Activated naive CD8-positive, alpha-beta T cell (primary cell): ENCODE data around the gene DOCK3.
"Not testable (repeated sequence)": the region's sequence is repeated elsewhere in the genome, so short reads cannot be mapped to it uniquely, and the experiment has no call there.

ENCODE experiments used
- H3K27ac Mint-ChIP-seq: one replicate; pipeline ENCODE4 v1.8.0; 2021; ENCODE audit warnings: mixed read lengths
- H3K27me3 Mint-ChIP-seq: one replicate; pipeline ENCODE4 v1.8.0; 2021; ENCODE audit warnings: mixed read lengths
- H3K36me3 Mint-ChIP-seq: one replicate; pipeline ENCODE4 v1.8.0; 2021; ENCODE audit warnings: mixed read lengths
- H3K4me1 Mint-ChIP-seq: one replicate; pipeline ENCODE4 v1.8.0; 2021; ENCODE audit warnings: low read depth, mixed read lengths
- H3K4me3 Mint-ChIP-seq: one replicate; pipeline ENCODE4 v1.8.0; 2021; ENCODE audit warnings: mild to moderate bottlenecking, mixed read lengths
- H3K9me3 Mint-ChIP-seq: one replicate; pipeline ENCODE4 v1.8.0; 2021; ENCODE audit warnings: low read depth, mixed read lengths

Gene DOCK3

GRCh38 chr3:50790894-50791293 is 116.2 kb downstream of the DOCK3 start:
- H3K4me3 Mint-ChIP-seq, H3K4me1 Mint-ChIP-seq, H3K27ac Mint-ChIP-seq, H3K9me3 Mint-ChIP-seq, H3K27me3 Mint-ChIP-seq: not testable (repeated sequence)
- H3K36me3 Mint-ChIP-seq: peaks cover 13% of the 10 kb centered on the region

DNA sequence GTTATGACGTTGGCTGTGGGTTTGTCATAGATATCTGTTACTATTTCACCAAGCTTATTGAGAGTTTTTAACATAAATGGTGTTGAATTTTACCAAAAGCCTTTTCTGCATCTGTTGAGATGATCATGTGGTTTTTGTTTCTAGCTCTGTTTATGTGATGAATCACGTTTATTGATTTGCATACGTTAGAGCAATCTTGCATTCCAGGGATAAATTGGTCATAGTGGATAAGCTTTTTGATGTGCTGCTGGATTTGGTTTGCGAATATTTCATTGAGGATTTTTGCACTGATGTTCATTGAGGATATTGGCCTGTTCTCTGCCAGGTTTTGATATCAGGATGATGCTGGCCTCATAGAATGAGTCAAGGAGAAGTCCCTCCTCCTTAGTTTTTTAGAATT is 117.8 kb downstream of the DOCK3 start:
- Mint-ChIP-seq H3K4me1 (no peaks in the 10 kb centered on the region), H3K4me3 (no peak overlapping the region), H3K27me3 (peaks cover 1% of the 10 kb centered on the region), H3K9me3 (no peaks in the 10 kb centered on the region), H3K36me3 (peaks cover 10% of the 10 kb centered on the region), H3K27ac (no peak overlapping the region)

DNA sequence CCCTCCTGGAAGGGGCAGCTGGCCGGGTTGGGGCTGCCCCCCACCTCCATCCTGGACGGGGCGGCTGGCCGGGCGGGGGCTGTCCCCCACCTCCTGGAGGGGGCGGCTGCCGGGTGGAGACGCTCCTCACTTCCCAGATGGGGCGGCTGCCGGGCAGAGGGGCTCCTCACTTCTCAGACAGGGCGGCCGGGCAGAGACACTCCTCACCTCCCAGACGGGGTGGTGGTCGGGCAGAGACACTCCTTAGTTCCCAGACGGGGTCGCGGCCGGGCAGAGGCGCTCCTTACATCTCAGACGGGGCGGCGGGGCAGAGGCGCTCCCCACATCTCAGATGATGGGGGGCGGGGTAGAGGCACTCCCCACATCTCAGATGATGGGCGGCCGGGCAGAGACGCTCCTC is 129.1 kb downstream of the DOCK3 start:
- not testable (repeated sequence) for H3K27me3 Mint-ChIP-seq, H3K4me1 Mint-ChIP-seq, H3K27ac Mint-ChIP-seq, H3K4me3 Mint-ChIP-seq
- Mint-ChIP-seq H3K9me3 (peaks cover 40% of the 10 kb centered on the region), H3K36me3 (peaks cover 22% of the 10 kb centered on the region)

GRCh38 chr3:50804376-50804775 is 129.6 kb downstream of the DOCK3 start:
- H3K4me3 Mint-ChIP-seq, H3K27ac Mint-ChIP-seq, H3K27me3 Mint-ChIP-seq, H3K4me1 Mint-ChIP-seq: not testable (repeated sequence)
- Mint-ChIP-seq H3K36me3 (peaks cover 17% of the 10 kb centered on the region), H3K9me3 (peaks cover 34% of the 10 kb centered on the region)

DNA sequence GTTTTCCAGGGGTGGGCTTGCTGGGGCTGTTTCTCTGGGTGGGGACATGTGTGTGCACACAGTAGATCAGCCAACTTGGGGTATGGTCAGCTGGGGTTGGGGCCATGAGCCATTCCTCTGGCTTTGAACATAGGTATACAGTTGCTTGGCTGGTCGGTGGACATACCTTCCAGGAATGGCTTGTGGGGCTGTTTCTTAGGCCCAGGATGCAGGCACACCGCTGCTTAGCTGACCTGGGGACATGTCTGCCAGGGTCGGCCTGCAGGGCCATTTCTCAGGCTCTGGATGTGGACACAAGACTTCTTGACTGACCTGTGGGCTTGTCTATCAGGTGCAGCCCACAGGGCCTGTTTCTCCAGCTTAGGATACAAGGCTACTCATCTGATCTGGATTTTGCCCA is 130.6 kb downstream of the DOCK3 start:
- Mint-ChIP-seq H3K27me3 (no peaks in the 10 kb centered on the region), H3K4me3 (no peak overlapping the region), H3K27ac (no peak overlapping the region), H3K4me1 (no peaks in the 10 kb centered on the region), H3K9me3 (peaks cover 25% of the 10 kb centered on the region), H3K36me3 (peaks cover 8% of the 10 kb centered on the region)

- Mint-ChIP-seq H3K4me1 (no peaks in the 10 kb centered on the region), H3K36me3 (peaks cover 8% of the 10 kb centered on the region), H3K27me3 (no peaks in the 10 kb centered on the region), H3K4me3 (no peak overlapping the region), H3K27ac (no peak overlapping the region), H3K9me3 (peaks cover 20% of the 10 kb centered on the region)
These were observed 131.3 kb downstream of the DOCK3 start for GRCh38 chr3:50806031-50806430.

DNA sequence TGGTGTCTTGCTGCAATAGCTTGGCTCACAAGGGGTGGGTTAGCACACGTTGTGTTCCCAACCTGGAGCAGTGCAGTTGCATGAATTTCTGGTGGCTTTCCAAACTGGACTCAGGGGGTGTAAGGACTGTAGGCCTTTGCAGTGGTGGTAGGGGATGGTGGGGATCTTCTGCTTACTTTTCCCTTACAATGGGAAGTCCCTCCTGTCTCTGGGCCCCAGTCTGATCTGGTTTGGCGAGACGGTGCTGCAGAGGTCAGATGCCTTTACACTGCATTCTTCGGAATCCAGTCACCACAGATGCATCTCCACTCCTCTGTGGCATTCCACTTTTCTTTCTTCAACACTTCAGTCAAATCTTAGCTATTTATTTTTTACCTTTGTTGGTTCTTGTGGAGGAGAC is 132.1 kb downstream of the DOCK3 start:
- Mint-ChIP-seq H3K9me3 (peaks cover 13% of the 10 kb centered on the region), H3K27ac (no peak overlapping the region), H3K4me1 (no peaks in the 10 kb centered on the region), H3K4me3 (no peak overlapping the region), H3K36me3 (peaks cover 5% of the 10 kb centered on the region), H3K27me3 (no peaks in the 10 kb centered on the region)

GRCh38 chr3:50807266-50807665 is 132.5 kb downstream of the DOCK3 start:
- H3K9me3 Mint-ChIP-seq: peaks cover 8% of the 10 kb centered on the region
- no peaks in the 10 kb centered on the region for H3K27me3 Mint-ChIP-seq
- H3K27ac Mint-ChIP-seq: no peak overlapping the region
- no peaks in the 10 kb centered on the region for H3K4me1 Mint-ChIP-seq
- peaks cover 3% of the 10 kb centered on the region for H3K36me3 Mint-ChIP-seq
- no peak overlapping the region for H3K4me3 Mint-ChIP-seq

DNA sequence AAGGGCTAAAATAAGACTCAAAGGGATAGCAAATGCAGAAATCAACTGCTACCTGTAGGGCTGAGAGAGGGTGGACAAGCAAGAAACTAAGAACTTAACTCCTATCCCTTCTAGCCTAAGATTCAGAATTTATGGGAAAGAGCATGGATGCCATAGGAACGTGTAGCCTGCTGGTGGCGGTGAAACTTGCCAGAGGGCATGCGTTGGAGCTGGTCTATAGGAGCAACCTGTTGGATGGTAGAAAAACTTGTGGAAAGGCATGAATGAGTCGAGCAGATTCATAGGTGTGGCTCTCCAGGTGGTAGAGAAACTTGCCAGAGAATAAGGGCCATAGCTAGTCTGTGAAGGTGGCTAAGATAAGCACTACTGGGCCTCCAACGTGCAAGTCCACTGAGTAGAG is 137.2 kb downstream of the DOCK3 start:
- no peak overlapping the region for H3K4me3 Mint-ChIP-seq
- H3K36me3 Mint-ChIP-seq: no peaks in the 10 kb centered on the region
- no peak overlapping the region for H3K27ac Mint-ChIP-seq
- no peaks in the 10 kb centered on the region for H3K4me1 Mint-ChIP-seq
- H3K27me3 Mint-ChIP-seq: no peaks in the 10 kb centered on the region
- H3K9me3 Mint-ChIP-seq: no peaks in the 10 kb centered on the region

GRCh38 chr3:50815844-50816243 is 141.1 kb downstream of the DOCK3 start:
- Mint-ChIP-seq H3K27ac (no peak overlapping the region), H3K27me3 (no peaks in the 10 kb centered on the region), H3K4me3 (no peak overlapping the region), H3K9me3 (no peaks in the 10 kb centered on the region), H3K36me3 (no peaks in the 10 kb centered on the region), H3K4me1 (no peaks in the 10 kb centered on the region)

GRCh38 chr3:50816894-50817293 is 142.2 kb downstream of the DOCK3 start:
- Mint-ChIP-seq H3K4me3 (no peak overlapping the region), H3K27ac (no peak overlapping the region), H3K36me3 (no peaks in the 10 kb centered on the region), H3K9me3 (no peaks in the 10 kb centered on the region), H3K4me1 (no peaks in the 10 kb centered on the region), H3K27me3 (no peaks in the 10 kb centered on the region)

- H3K4me1 Mint-ChIP-seq: no peaks in the 10 kb centered on the region
- no peaks in the 10 kb centered on the region for H3K9me3 Mint-ChIP-seq
- H3K36me3 Mint-ChIP-seq: no peaks in the 10 kb centered on the region
- no peaks in the 10 kb centered on the region for H3K27me3 Mint-ChIP-seq
- no peak overlapping the region for H3K27ac Mint-ChIP-seq
- no peak overlapping the region for H3K4me3 Mint-ChIP-seq
These were observed 143.2 kb downstream of the DOCK3 start for GRCh38 chr3:50817756-50818529.

- H3K4me3 Mint-ChIP-seq: no peak overlapping the region
- no peaks in the 10 kb centered on the region for H3K4me1 Mint-ChIP-seq
- peaks cover 1% of the 10 kb centered on the region for H3K27me3 Mint-ChIP-seq
- H3K9me3 Mint-ChIP-seq: peaks cover 8% of the 10 kb centered on the region
- H3K27ac Mint-ChIP-seq: no peak overlapping the region
- peaks cover 2% of the 10 kb centered on the region for H3K36me3 Mint-ChIP-seq
These were observed 145.2 kb downstream of the DOCK3 start for GRCh38 chr3:50819882-50820281.

GRCh38 chr3:50825841-50826240 is 151.1 kb downstream of the DOCK3 start:
- Mint-ChIP-seq H3K27ac (no peak overlapping the region), H3K4me3 (no peak overlapping the region), H3K9me3 (peaks cover 8% of the 10 kb centered on the region), H3K36me3 (peaks cover 2% of the 10 kb centered on the region), H3K4me1 (peaks cover 6% of the 10 kb centered on the region), H3K27me3 (peaks cover 1% of the 10 kb centered on the region)

DNA sequence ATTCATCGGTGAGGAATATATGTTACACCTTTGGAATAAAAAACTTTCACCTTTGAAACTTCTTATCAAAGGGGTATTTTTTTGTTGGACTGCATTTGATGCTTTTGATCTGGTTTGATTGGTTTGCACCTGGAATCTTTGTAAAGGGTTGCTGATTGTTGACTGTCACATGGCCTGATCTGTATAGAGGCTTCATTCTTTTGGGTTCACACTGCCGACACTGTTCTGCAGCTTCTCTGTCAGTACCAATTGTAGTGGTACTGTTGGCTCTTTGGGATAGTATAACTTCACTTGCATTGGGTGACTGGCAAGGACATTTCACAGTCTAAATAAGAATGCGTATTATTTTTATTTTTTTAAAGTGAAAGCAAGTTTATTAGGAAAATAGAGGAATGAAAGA is 155.7 kb downstream of the DOCK3 start:
- peaks cover 6% of the 10 kb centered on the region for H3K4me1 Mint-ChIP-seq
- H3K4me3 Mint-ChIP-seq: no peak overlapping the region
- peaks cover 5% of the 10 kb centered on the region for H3K36me3 Mint-ChIP-seq
- H3K9me3 Mint-ChIP-seq: no peaks in the 10 kb centered on the region
- H3K27me3 Mint-ChIP-seq: peaks cover 2% of the 10 kb centered on the region
- no peak overlapping the region for H3K27ac Mint-ChIP-seq

- not testable (repeated sequence) for H3K27me3 Mint-ChIP-seq, H3K4me1 Mint-ChIP-seq, H3K4me3 Mint-ChIP-seq, H3K9me3 Mint-ChIP-seq, H3K27ac Mint-ChIP-seq, H3K36me3 Mint-ChIP-seq
These were observed 156.3 kb downstream of the DOCK3 start for GRCh38 chr3:50831009-50831408.
